ENCODE measurements around the gene B4GALNT4.
"Not testable (repeated sequence)": the region's sequence is repeated elsewhere in the genome, so short reads cannot be mapped to it uniquely, and the experiment has no call there.

Gene B4GALNT4

GRCh38 chr11:420911-421321 lies 51.6 kb downstream of the B4GALNT4 start:
- Histone ChIP-seq H3F3A (ENCODE audit: insufficient read depth, low read length) (no peaks in the 10 kb centered on the region), H3K4me2 (ENCODE audit: low read depth, low read length) (no peak overlapping the region), H3K36me3 (replicated peaks; ENCODE audit: insufficient read depth, low read length) (no peaks in the 10 kb centered on the region), H4K20me1 (ENCODE audit: insufficient read depth, low read length) (no peaks in the 10 kb centered on the region), H3K9ac (ENCODE audit: low read length) (no peak overlapping the region), H3K4me1 (ENCODE audit: low read length) (no peaks in the 10 kb centered on the region), H3K4me3 (ENCODE audit: low read length) (no peak overlapping the region), H3K9me2 (replicated peaks; ENCODE audit: insufficient read depth, low read length) (no peaks in the 10 kb centered on the region), H3K9me3 (replicated peaks; ENCODE audit: insufficient read depth, low read length) (no peaks in the 10 kb centered on the region), H3K27ac (ENCODE audit: low read length) (no peak overlapping the region), H3K79me2 (ENCODE audit: low read length) (no peaks in the 10 kb centered on the region), H3K27me3 (replicated peaks; ENCODE audit: insufficient read depth, low read length) (peaks cover 73% of the 10 kb centered on the region), H2AFZ (ENCODE audit: low read length) (no peak overlapping the region)
- DNase-seq, result no peak
- TF ChIP-seq EZH2phosphoT487 (IDR thresholded peaks at IDR 0.05; ENCODE audit: low read length) (no peak), EZH2 (optimal IDR thresholded peaks at IDR 0.05; ENCODE audit: low read depth, low read length) (no peak), CTCF (IDR thresholded peaks at IDR 0.05; ENCODE audit: low read length) (no peak)

GRCh38 chr11:422249-422656 lies 53.0 kb downstream of the B4GALNT4 start:
- H3K4me2 ChIP-seq (ENCODE audit: low read depth, low read length), result no peak overlapping the region
- H3K27me3 ChIP-seq (replicated peaks; ENCODE audit: insufficient read depth, low read length), result peaks cover 70% of the 10 kb centered on the region
- H3K4me3 ChIP-seq (ENCODE audit: low read length), result no peak overlapping the region
- no peak overlapping the region for H3K27ac ChIP-seq (ENCODE audit: low read length)
- no peaks in the 10 kb centered on the region for H3K4me1 ChIP-seq (ENCODE audit: low read length)
- no peaks in the 10 kb centered on the region for H3F3A ChIP-seq (ENCODE audit: insufficient read depth, low read length)
- H3K9me2 ChIP-seq (replicated peaks; ENCODE audit: insufficient read depth, low read length), result no peaks in the 10 kb centered on the region
- H3K79me2 ChIP-seq (ENCODE audit: low read length), result no peaks in the 10 kb centered on the region
- H4K20me1 ChIP-seq (ENCODE audit: insufficient read depth, low read length), result no peaks in the 10 kb centered on the region
- H3K9ac ChIP-seq (ENCODE audit: low read length), result no peak overlapping the region
- H3K36me3 ChIP-seq (replicated peaks; ENCODE audit: insufficient read depth, low read length), result no peaks in the 10 kb centered on the region
- H2AFZ ChIP-seq (ENCODE audit: low read length), result no peak overlapping the region
- TF ChIP-seq EZH2 (optimal IDR thresholded peaks at IDR 0.05; ENCODE audit: low read depth, low read length) (no peak), CTCF (IDR thresholded peaks at IDR 0.05; ENCODE audit: low read length) (no peak), EZH2phosphoT487 (IDR thresholded peaks at IDR 0.05; ENCODE audit: low read length) (no peak)
- DNase-seq, result no peak
- H3K9me3 ChIP-seq (replicated peaks; ENCODE audit: insufficient read depth, low read length), result no peaks in the 10 kb centered on the region

- DNase-seq, result no peak
- no peaks in the 10 kb centered on the region for H3K4me1 ChIP-seq (ENCODE audit: low read length)
- no peak overlapping the region for H3K9ac ChIP-seq (ENCODE audit: low read length)
- H3K4me3 ChIP-seq (ENCODE audit: low read length), result no peak overlapping the region
- H4K20me1 ChIP-seq (ENCODE audit: insufficient read depth, low read length), result no peaks in the 10 kb centered on the region
- H3K9me2 ChIP-seq (replicated peaks; ENCODE audit: insufficient read depth, low read length), result no peaks in the 10 kb centered on the region
- TF ChIP-seq CTCF (IDR thresholded peaks at IDR 0.05; ENCODE audit: low read length), result no peak
- no peak for TF ChIP-seq EZH2phosphoT487 (IDR thresholded peaks at IDR 0.05; ENCODE audit: low read length)
- TF ChIP-seq EZH2 (optimal IDR thresholded peaks at IDR 0.05; ENCODE audit: low read depth, low read length), result no peak
- H2AFZ ChIP-seq (ENCODE audit: low read length), result no peak overlapping the region
- no peaks in the 10 kb centered on the region for H3K36me3 ChIP-seq (replicated peaks; ENCODE audit: insufficient read depth, low read length)
- H3K9me3 ChIP-seq (replicated peaks; ENCODE audit: insufficient read depth, low read length), result no peaks in the 10 kb centered on the region
- H3K4me2 ChIP-seq (ENCODE audit: low read depth, low read length), result no peak overlapping the region
- peaks cover 50% of the 10 kb centered on the region for H3K27me3 ChIP-seq (replicated peaks; ENCODE audit: insufficient read depth, low read length)
- no peaks in the 10 kb centered on the region for H3F3A ChIP-seq (ENCODE audit: insufficient read depth, low read length)
- no peaks in the 10 kb centered on the region for H3K79me2 ChIP-seq (ENCODE audit: low read length)
- H3K27ac ChIP-seq (ENCODE audit: low read length), result no peak overlapping the region
Observed at GRCh38 chr11:424232-424631, 54.9 kb downstream of the B4GALNT4 start.

- H3K4me1 ChIP-seq (ENCODE audit: low read length); DNase-seq; H3F3A ChIP-seq (ENCODE audit: insufficient read depth, low read length); H3K9me2 ChIP-seq (replicated peaks; ENCODE audit: insufficient read depth, low read length); H3K9me3 ChIP-seq (replicated peaks; ENCODE audit: insufficient read depth, low read length); H3K4me2 ChIP-seq (ENCODE audit: low read depth, low read length); H2AFZ ChIP-seq (ENCODE audit: low read length); H3K36me3 ChIP-seq (replicated peaks; ENCODE audit: insufficient read depth, low read length); H4K20me1 ChIP-seq (ENCODE audit: insufficient read depth, low read length); H3K27ac ChIP-seq (ENCODE audit: low read length); H3K4me3 ChIP-seq (ENCODE audit: low read length); H3K79me2 ChIP-seq (ENCODE audit: low read length); H3K9ac ChIP-seq (ENCODE audit: low read length): not testable (repeated sequence)
- peaks cover 45% of the 10 kb centered on the region for H3K27me3 ChIP-seq (replicated peaks; ENCODE audit: insufficient read depth, low read length)
Observed at GRCh38 chr11:424766-425165, 55.5 kb downstream of the B4GALNT4 start.
